GM18867 (cell line): ENCODE results near the gene NPC2.
"Not testable (repeated sequence)": the region's sequence is repeated elsewhere in the genome, so short reads cannot be mapped to it uniquely, and the experiment has no call there.

Source experiments
- ATAC-seq: cut with Tn5 transposase; IDR thresholded peaks from one replicate; pipeline ENCODE4 v1.9.1; 2021; ENCODE audit warnings: mild to moderate bottlenecking, moderate library complexity; ENCODE audit not compliant: unreplicated experiment

The NPC2 gene

DNA sequence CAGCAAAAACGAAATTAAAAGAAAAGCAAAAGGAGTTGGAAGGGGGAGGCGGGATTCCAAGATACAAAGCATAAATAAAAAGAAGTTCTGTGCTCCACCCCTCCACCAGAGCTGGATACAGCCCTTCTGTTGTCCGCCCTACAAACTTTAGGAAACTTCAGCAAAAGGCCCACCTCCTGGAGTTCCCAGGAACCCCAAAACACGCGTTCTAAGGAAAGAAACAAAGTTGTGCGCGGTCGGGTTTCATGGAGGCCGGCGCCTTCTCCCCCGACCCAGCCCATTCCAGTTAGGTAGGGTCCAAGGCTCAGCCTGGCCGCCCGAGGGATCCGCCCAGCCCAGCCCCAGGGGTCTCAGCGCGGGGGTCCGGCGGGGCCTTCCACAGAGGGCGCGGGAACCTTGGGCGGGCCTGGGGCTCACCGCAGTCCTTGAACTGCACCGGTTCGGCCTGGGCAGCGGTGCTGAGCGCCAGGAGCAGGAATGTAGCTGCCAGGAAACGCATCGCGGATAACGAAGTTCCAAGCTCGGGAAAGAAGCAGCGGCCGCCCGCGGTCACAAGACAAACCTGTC is at the start of gene NPC2:
Gene NPC2 (minus strand): TSS at position 530 of the 567 bp plus-strand sequence. CDS start 31 bp downstream, at position 499.
- peak; percentile 11 for ATAC-seq

GRCh38 chr14:74542056-74542685 is 49.1 kb upstream of the NPC2 start:
- no peak for ATAC-seq

- no peak for ATAC-seq
Measured at GRCh38 chr14:74541225-74541624, 48.1 kb upstream of the NPC2 start.

DNA sequence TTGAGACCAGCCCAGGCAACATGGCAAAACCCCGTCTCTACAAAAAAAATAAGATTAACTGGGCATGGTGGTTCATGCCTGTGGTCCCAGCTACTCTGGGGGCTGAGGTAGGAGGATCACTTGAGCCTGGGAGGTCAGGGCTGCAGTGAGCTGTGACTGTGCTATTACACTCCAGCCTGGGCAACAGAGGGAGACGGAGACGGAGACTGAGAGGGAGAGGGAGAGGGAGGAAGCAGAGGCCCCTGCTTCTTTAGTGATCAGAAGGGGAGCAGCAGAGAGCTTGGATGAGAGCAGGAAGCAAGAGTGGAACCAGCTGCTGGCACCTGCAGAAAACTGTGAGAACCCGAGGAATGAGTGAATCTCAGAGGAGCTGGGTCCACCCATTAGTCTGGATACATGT is 46.4 kb upstream of the NPC2 start:
- ATAC-seq: no peak

GRCh38 chr14:74538411-74539391 is 45.6 kb upstream of the NPC2 start:
- ATAC-seq: no peak

DNA sequence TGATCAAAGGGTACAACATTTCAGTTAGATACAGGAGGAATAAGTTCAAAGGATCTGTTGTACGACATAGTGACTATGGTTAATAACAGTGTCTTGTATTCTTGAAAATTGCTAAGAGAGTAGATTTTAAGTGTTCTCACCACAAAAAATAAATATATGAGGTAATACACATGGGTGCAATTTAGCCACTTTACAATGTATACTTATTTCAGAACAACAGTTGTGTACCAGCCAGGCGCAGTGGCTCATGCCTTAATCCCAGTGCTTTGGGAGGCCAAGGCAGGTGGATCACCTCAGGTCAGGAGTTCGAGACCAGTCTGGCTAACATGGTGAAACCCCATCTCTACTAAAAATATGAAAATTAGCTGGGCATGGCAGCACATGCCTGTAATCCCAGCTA is 43.2 kb upstream of the NPC2 start:
- ATAC-seq: not testable (repeated sequence)

DNA sequence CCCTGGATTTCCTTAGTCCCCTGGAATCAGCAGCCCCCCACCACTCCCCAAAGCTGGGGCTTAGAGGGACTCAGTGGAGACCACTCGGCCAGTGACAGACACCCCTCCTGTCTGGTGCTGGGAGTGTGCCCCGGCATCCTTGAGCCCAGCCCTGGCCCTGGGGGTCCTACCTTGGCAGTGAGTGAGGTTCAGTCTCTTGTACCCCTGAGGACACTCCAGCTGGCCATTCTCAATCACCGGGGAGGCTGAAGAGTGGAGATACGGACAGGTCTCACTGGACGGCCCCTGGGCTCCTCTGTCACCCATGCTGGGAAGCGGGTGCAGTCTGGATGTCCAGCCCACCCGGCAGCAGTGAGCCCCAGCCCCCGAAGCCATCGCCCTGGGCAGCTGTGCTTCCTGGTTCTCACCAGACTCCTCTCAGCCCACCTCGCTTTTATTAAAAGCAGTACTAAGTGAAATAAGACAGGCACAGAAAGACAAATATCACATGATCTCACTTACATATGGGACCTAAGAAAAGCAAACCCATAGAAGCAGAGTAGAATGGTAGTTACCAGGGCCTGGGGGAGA is 42.7 kb upstream of the NPC2 start:
- ATAC-seq: no peak

DNA sequence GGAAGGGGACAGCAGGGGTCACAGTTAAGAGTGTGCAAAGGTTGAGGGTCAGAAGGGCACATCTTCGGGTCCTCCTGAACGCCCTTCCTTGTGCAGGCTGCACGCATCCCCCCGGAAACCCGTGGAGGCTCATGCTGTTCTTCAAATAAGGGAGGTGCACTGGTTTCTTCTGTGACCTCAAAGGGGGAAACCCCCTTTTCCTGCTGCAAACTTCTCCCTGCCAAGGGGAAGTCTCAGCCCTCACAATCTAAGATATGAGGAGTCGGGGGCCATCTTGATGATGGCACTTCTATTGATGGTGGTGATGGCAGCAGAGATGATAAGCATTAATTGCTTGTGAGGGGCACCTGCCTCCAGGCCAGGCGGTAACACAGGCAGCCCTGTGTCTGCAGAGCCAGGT is 40.5 kb upstream of the NPC2 start:
- no peak for ATAC-seq

GRCh38 chr14:74532246-74532645 is 39.1 kb upstream of the NPC2 start:
- ATAC-seq: no peak

GRCh38 chr14:74531467-74531866 is 38.4 kb upstream of the NPC2 start:
- no peak for ATAC-seq

GRCh38 chr14:74531006-74531405 is 37.9 kb upstream of the NPC2 start:
- ATAC-seq: no peak

DNA sequence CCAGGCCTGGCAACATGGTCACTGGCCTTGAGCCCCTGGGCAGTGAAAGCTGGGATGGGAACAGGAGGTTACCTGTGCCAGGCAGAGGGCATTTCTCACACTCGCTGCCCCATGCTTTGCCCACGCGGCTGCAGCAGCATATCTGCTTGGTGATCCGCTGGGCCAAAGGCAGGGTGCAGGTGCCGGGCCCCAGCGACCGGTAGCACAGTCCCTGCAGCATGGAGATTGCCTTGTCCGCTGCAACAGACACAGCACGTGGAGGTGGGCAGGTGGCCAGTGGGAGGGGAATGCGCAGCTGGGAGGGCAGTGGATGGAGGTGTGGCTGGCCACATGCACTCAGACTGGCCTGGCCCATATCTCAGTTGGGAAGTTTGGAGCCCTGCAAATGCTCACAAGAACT is 35.8 kb upstream of the NPC2 start:
- no peak for ATAC-seq

- ATAC-seq: no peak
Measured at GRCh38 chr14:74528406-74528805, 35.3 kb upstream of the NPC2 start.

- ATAC-seq: no peak
Measured at GRCh38 chr14:74527736-74528280, 34.7 kb upstream of the NPC2 start.

GRCh38 chr14:74526854-74527585 is 33.9 kb upstream of the NPC2 start:
- ATAC-seq: no peak

GRCh38 chr14:74525361-74525851 is 32.3 kb upstream of the NPC2 start:
- peak; percentile 73 for ATAC-seq

DNA sequence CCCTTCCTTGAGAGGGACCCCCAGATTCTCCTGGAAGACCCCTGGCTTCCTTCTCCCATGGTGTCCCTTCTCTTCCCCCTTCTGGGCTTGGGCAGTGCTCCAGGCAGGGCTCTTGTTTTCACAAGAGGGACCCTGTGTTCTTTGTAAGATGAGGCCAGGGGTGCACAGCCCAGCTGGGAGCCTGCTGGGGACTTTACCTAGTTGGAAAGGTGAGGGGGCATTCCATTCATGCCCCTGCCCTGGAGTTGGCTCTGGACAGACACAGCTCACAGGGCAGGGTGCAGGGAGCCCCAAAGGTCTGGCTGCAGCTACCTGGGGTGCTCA is 31.7 kb upstream of the NPC2 start:
- ATAC-seq: no peak

DNA sequence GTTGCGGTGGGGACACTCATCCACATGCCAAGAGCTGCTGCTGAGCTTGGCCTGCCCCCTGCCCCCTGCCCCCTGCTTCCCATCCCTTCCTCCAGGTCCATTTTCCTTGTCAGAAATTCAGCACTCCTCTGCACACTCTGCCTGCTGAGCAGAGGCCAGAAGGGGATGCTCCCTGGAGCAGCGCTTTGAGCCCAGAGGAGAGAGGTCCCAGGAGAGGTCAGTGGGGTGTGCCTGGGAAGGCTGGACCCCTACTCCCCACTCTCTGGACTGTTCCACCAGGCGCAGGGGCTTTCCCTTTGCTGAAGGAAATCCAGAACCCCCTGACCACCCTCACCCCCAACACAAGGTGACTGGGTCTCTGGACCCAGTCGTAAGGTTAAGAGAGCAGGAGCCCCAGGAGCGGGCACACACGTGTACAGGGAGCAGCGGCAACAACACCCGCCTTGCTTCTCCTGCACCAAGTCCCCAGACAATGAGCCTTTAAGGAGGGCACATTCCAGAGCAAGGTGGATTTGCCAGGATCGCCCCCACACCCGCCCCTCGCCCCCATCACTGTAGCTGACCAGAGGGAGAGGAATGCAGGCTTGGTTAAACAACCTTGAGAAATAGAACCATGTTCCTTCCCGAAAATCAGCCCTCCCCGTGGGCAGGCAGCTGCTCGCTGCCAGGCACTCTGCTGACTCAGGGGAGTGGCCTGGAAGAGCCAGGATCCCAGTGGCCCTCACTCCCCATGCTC is 31.1 kb upstream of the NPC2 start:
- ATAC-seq: no peak

DNA sequence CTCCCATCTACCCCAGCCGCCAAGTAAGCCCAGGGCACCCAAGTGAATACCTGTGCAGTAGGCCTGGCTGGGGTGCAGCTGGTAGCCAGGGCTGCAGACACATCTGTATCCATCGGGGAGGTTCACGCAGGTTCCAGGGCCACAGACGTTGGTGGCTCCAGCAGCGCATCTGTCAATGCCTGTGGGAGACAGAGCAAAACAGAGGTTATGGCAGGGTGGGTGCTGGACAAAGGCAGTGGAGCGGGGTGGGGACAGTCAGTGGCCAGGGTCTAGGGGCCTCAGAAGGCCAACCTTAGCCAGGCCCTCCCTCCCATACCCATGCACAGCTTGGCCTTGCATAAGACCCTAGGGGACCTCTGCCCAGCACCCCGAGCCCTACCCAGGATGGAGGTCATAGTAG is 29.6 kb upstream of the NPC2 start:
- ATAC-seq: no peak

DNA sequence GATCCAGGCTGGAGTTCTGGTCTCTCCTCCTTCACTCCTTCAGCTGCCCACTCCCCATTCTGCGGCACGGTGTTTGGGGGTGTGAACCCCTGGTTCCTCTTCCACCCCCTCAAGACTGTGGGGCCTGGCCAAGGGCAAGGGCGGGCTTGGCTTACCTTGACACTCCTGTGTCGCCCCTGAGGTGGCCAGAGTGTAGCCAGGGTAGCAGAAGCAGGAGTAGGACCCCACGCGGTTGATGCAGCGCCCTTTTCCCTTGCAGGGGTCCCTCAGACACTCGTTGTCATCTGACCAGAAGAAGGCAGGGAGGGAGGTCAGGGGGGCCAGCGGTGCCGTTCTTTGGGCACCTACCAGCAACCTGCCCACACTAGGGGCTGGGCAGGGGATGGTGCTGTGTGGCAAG is 28.7 kb upstream of the NPC2 start:
- ATAC-seq: no peak
